ENCODE data around the gene PKN2. TPM values are rescaled to one million over a fixed set of nuclear protein-coding genes. Genes with fewer than 3 reads are reported as not detected.
"Not testable (repeated sequence)": the region's sequence is repeated elsewhere in the genome, so short reads cannot be mapped to it uniquely, and the experiment has no call there.

Gene PKN2
- total and polyA plus RNA-seq, 5 experiments from 2014 or later = 5.3 to 62.1 (median 8.6) TPM

DNA sequence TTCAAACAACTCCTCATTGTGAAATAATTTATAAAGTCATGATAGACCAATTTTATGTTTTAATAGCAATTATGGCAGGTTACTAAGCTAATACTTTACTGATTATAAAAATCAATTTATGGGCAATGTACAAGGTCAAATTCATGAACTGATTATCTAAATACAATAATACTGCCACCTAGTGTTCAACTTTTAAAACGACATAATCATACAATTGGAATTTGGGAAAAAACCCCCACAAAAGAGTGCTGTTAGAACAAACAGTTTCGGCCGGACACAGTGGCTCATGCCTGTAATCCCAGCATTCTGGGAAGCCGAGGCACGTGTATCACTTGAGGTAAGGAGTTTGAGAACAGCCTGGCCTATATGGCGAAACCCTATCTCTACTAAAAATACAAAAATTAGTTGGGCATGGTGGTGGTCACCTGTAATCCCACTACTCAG lies 193.3 kb downstream of the PKN2 start:
- no peak for ATAC-seq
- Mint-ChIP-seq H3K36me3 (peaks cover 0 to 64% (median 0%) of the 10 kb centered on the region in 3 donors), H3K9me3 (no peaks in the 10 kb centered on the region), H3K4me1 (peaks cover 20 to 67% (median 53%) of the 10 kb centered on the region in 4 donors), H3K4me3 (peak overlapping the region in 2 of 10 donors; percentile 15 to 51), H3K27ac (peak overlapping the region in 3 of 10 donors; percentile 6 to 51 (median 13)), H3K27me3 (no peaks in the 10 kb centered on the region)
- POLR2A ChIA-PET = interaction anchor here (0.9 kb wide), 1 partner anchor 13 kb away, joined by 4 read pairs; no protein-coding TSS in a partner anchor
- peak in 3 of 10 donors; percentile 31 to 42 (median 32) for DNase-seq

DNA sequence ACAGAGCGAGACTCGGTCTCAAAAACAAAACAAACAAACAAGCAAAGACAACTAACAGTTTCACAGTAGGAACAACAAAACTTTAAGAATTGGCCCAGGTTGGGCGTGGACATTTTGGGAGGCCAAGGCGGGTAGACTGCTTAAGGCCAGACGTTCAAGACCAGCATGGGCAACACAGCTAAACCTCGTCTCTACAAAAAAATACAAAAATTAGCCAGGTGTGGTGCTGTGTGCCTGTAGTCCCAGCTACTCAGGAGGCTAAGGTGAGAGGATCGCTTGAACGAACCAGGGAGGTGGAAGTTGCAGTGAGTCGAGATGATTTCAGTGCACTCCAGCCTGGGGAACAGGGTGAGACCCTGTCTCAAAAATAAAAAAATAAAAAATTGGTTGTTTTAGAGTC lies 193.8 kb downstream of the PKN2 start:
- ATAC-seq (peak in 1 of 2 donors; percentile 19), DNase-seq (no peak)
- Mint-ChIP-seq H3K27me3 (no peaks in the 10 kb centered on the region), H3K4me1 (peaks cover 21 to 67% (median 53%) of the 10 kb centered on the region in 4 donors), H3K27ac (peak overlapping the region in 4 of 10 donors; percentile 6 to 51 (median 20)), H3K36me3 (peaks cover 0 to 64% (median 0%) of the 10 kb centered on the region in 3 donors), H3K9me3 (no peaks in the 10 kb centered on the region), H3K4me3 (peak overlapping the region in 1 of 10 donors; percentile 15)
- POLR2A ChIA-PET = interaction anchor here (0.9 kb wide), 1 partner anchor 13 kb away, joined by 4 read pairs; no protein-coding TSS in a partner anchor

DNA sequence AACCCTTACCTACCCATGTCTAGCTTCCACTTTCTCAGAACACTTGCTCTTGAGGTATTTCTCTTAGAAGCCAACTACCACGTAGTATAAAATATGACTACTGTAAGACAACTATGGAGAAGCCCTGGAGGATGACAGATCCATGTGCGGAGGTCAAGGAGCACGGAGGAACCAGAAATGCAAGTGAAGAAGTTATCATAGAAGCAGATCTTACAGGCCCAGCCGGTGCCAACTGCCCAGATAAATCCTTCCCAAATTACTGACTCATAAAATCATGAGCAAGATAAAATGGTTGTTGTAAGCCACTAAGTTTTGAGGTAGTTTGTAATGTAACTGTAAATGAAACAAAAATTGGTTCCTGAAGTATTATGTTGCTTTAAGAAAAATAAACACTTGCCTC lies 194.7 kb downstream of the PKN2 start:
- no peak for ATAC-seq
- Mint-ChIP-seq H3K4me1 (peaks cover 18 to 71% (median 58%) of the 10 kb centered on the region in 4 donors), H3K27ac (peak overlapping the region in 2 of 10 donors; percentile 18 to 24), H3K4me3 (no peak overlapping the region), H3K27me3 (no peaks in the 10 kb centered on the region), H3K9me3 (no peaks in the 10 kb centered on the region), H3K36me3 (peaks cover 0 to 64% (median 0%) of the 10 kb centered on the region in 3 donors)
- POLR2A ChIA-PET = no interaction called here
- DNase-seq = no peak

DNA sequence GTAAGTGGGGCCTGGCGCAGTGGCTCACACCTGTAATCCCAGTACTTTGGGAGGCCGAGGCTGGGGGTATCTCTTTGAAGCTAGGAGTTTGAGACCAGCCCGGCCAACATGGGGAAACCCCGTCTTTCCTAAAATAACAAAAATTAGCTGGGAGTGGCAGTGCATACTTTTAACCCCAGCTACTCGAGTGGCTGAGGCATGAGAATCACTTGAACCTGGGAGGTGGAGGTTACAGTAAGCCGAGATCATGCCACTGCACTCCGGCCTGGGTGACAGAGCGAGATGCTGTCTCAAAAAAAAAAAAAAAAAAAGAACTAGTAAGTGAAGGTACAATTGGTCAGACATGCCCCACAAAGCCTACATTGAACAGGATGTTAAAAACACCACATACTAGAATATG lies 196.6 kb downstream of the PKN2 start:
- peaks cover 0 to 73% (median 4%) of the 10 kb centered on the region in 3 donors for H3K36me3 Mint-ChIP-seq
- not testable (repeated sequence) for H3K9me3 Mint-ChIP-seq, DNase-seq, H3K27me3 Mint-ChIP-seq
- H3K4me1 Mint-ChIP-seq = peaks cover 10 to 62% (median 53%) of the 10 kb centered on the region in 4 donors
- peak in 1 of 2 donors; percentile 8 for ATAC-seq
- H3K4me3 Mint-ChIP-seq = peak overlapping the region in 2 of 10 donors; percentile 13 to 33
- peak overlapping the region in 5 of 10 donors; percentile 15 to 53 (median 31) for H3K27ac Mint-ChIP-seq
- POLR2A ChIA-PET = interaction anchor here (0.7 kb wide), 1 partner anchor 221 kb away, joined by 5 read pairs; no protein-coding TSS in a partner anchor

DNA sequence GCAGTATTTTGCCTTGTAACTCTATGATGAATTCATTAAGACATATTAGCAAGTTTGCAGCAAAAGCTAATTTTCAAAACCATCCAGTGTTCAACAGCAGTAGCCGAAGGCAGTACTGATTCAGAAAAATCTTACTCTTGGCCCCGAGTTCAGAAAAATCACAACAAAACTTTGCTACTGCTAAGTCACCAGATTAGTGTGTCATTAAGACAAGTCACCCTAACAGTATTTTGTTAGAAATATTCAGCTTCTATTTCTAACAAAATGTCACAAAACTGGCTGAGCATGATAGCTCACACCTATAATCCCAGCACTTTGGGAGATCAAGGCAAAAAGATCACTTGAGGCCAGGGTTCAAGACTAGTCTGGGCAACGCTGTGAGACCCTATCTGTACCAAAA lies 199.1 kb downstream of the PKN2 start:
- Mint-ChIP-seq H3K27ac (peak overlapping the region in 6 of 10 donors; percentile 0 to 70 (median 54)), H3K4me3 (peak overlapping the region in 4 of 10 donors; percentile 16 to 45 (median 33)), H3K9me3 (no peaks in the 10 kb centered on the region), H3K4me1 (peaks cover 12 to 57% (median 49%) of the 10 kb centered on the region in 4 donors), H3K36me3 (peaks cover 0 to 87% (median 10%) of the 10 kb centered on the region in 3 donors), H3K27me3 (no peaks in the 10 kb centered on the region)
- DNase-seq (no peak), ATAC-seq (no peak)
- POLR2A ChIA-PET = interaction anchor here (1.2 kb wide), 1 partner anchor 9 kb away, joined by 3 read pairs; the partner anchor contains the start of gene GTF2B

Other genes starting within 250 kb of the PKN2 start
- gene GTF2B, start 207.3 kb downstream of the PKN2 start, total RNA-seq = 10 to 100 TPM; 44.3 to 47.3 TPM
- gene GTF2B, start 207.3 kb downstream of the PKN2 start, polyA plus RNA-seq = 10 to 100 TPM; 43.1 to 56.8 (median 45.1) TPM

All from naive thymus-derived CD8-positive, alpha-beta T cell (primary cell).